ENCODE measurements around the gene SERAC1.

Gene SERAC1

DNA sequence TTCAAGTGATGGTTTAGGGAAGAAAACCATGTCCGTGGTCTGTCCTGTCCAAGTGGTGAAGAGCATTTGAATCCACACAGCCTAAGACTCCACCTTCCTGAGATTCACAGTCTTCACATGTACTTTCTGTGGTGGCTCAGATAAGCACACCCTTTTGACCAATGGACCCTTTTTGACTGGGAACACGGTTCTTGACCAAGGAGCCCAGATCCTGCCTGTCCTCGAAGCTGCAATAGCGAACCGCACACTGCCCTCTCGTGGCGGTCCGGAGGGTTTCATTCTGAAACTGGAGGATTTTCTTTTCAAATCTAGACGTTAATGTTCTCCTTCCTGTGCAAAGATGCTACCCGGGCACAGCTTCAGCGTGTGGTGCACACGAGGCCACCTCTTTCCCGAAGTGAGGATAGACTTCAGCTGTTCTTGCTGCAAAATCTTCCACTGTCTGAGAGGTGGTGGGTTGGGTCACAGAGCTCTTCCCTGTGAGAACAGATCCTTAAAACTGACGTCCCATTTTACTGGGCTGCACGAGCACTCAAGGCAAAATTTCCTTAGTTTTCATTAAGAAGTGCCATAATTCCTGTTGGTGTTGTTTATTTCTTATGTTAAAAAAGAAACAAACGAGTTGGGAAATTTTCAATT lies 95.9 kb downstream of the SERAC1 start:
- peak; percentile 75 for DNase-seq

- DNase-seq, result no peak
Measured at GRCh38 chr6:158071121-158072082, 96.7 kb downstream of the SERAC1 start.

- DNase-seq, result no peak
Measured at GRCh38 chr6:158070513-158070912, 97.5 kb downstream of the SERAC1 start.

DNA sequence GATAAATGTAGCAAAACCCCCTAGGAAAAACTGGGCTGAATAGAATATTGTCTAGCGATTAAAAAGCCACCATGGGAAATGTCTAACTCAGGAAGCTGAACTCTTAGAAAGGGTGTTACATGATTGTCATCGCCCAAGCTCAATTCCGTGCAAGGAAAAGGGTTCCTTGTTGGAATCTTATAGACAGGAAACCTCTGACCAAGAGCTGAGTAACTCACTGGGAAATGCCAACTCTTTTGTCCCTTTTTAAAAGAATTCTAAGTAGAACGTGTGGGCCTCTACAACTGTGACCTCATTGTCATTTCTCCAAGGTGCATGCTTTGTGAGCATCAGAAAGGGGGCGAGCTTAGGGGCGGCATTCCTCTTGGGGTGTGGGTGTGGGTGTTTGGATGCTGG lies 98.3 kb downstream of the SERAC1 start:
- no peak for DNase-seq

- DNase-seq, result no peak
Measured at GRCh38 chr6:158068893-158069799, 98.9 kb downstream of the SERAC1 start.

GRCh38 chr6:158068156-158068892 lies 99.7 kb downstream of the SERAC1 start:
- no peak for DNase-seq

- DNase-seq, result no peak
Measured at GRCh38 chr6:158067436-158068015, 100.5 kb downstream of the SERAC1 start.

GRCh38 chr6:158066136-158066781 lies 101.8 kb downstream of the SERAC1 start:
- DNase-seq, result no peak

DNA sequence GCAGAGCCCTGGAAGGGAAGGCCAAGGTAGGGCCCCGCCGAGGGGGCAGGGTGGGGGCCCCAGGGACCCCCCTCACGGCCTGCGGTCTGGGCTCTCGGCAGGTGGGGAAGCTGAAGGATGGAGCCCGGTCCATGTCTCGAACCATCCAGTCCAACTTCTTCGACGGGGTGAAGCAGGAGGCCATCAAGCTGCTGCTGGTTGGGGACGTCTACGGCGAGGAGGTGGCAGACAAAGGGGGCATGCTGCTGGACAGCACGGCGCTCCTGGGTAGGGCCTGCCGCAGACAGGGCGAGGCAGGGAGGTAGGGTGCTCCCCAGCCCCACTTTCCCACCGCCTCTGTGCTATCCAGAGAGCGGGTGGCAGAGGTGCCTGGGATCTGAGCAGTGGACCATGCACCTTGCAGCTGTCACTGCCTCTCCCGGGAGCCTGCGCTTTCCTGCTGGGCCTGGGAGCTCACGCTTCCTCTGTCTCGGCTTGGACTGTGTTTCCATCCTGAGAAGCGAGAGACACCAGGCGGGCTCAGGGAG lies 103.3 kb downstream of the SERAC1 start:
- DNase-seq, result peak; percentile 8

GRCh38 chr6:158063736-158064135 lies 104.3 kb downstream of the SERAC1 start:
- no peak for DNase-seq

DNA sequence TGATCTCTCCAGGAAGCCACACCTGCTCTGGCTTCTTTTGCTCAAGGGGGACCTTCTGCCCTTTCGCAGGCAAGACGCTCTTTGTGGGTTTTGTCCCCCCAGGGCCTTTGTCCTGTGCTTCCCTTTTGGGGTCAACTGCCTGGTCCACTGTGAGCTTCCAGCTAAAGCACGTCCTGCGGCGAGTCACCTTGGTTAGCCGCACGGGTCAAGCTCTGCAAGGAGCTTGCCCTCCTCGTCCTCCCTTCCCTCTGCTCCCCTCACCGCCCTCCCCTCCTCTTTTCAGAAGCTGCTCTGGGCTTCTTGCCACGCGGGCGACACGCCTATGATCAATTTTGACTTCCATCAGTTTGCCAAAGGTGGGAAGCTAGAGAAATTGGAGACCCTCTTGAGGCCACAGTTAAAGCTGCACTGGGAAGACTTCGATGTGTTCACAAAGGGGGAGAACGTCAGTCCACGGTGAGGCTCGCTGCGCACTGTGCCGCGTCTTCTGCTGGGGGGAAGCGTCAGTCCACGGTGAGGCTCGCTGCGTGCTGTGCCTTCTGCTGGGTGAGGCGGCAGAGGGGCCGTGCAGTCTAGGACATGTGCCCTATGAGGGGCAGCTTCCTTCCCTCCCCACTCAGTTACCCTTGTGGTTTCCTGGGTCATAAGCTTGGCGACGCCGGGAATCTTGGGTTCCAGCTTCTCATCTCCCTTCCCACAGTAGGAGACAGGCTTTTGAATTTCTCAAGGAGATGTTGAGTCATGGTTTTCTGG lies 106.2 kb downstream of the SERAC1 start:
- no peak for DNase-seq

DNA sequence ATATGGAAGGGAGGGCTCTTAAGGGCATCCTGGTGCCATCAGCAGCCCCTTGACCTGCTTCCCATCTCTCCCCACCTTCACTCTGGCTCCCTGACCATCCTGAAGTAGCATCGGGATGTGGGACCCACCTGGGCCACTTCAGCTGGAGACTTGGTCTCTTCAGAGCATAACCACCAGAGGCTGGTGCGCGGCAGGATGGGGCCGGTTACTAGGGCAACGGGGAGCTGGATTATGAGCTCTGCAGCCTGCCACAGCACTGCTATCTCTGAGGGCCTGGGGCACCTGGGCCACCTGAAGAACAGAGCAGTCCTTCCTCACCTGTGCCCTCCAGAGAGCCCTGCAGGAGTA lies 106.7 kb downstream of the SERAC1 start:
- DNase-seq, result no peak

GRCh38 chr6:158060455-158061360 lies 107.4 kb downstream of the SERAC1 start:
- DNase-seq, result no peak
